ENCODE measurements around the gene NECAP2. TPM values are rescaled to one million over a fixed set of nuclear protein-coding genes. Genes with fewer than 3 reads are reported as not detected.
"Not testable (repeated sequence)": the region's sequence is repeated elsewhere in the genome, so short reads cannot be mapped to it uniquely, and the experiment has no call there.

Gene NECAP2
- total RNA-seq, 1 experiment from 2014 or later: 30.8 TPM

DNA sequence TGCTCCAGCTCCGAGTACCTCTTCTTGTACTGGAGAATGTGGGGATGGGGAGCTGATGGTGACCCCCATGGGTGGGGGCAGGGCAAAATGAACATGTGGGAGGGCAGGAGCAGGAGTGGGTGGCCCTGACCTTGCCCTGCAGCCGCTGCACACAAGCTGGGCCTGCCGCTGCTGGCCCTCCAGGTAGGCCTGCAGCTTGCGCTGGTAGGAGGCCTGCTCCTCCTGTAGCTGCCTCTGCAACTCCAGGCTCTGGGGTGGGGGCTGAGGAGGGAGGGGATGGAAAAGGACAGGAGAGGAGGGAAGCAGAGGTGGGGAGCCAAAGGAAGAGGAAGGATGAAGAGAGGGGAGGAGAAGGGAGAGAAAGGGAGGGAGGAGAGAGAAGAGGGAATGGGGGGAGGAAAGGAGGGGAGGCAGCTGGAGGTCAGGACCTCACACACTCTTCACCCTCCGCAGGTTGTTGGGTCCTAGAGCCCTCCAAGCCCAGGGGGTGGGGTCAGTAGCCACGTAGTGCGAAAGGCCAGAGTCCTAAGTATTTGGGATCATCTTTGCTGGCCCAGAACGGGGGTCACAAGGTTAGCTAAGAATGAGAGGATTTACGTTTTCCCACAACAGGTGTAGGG is 50.6 kb downstream of the NECAP2 start:
- no peak for DNase-seq (ENCODE audit: extremely low read depth, low read depth)

DNA sequence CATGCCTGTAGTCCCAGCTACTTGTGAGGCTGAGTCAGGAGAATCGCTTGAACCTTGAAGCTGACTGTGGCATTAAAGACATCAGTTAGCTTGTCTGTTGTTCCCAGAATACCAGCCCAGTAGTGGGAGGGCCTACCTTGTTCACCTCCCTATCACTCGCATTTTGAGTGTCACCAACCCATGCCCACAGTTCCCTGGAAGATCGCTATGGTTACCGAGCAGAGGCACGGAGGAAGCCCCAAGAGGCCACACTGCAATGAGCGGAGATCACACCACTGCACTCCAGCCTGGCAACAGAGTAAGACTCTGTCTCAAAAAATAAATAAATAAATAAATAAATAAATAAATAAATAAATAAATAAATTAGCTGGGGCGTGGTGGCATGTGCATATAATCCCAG is 52.4 kb downstream of the NECAP2 start:
- not testable (repeated sequence) for DNase-seq (ENCODE audit: extremely low read depth, low read depth)

DNA sequence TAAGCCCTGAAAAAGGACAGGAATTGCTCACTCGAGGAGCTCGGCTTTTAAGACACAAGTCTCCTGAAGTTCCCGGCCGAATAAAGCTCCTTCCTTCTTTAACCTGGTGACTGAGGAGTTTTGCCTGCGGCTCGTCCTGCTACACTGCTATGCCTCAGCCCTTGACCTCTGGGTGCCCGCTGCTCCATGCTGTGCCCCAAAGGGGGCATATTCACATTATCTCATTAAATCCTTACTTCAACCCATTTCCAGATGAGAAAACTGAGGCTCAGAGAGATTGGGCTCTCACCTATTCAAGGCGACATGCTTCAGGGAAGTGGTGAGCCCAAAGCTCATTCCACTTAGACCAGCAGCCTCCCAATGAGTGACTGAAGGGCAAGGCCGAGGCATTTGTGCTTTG is 53.2 kb downstream of the NECAP2 start:
- not testable (repeated sequence) for DNase-seq (ENCODE audit: extremely low read depth, low read depth)

DNA sequence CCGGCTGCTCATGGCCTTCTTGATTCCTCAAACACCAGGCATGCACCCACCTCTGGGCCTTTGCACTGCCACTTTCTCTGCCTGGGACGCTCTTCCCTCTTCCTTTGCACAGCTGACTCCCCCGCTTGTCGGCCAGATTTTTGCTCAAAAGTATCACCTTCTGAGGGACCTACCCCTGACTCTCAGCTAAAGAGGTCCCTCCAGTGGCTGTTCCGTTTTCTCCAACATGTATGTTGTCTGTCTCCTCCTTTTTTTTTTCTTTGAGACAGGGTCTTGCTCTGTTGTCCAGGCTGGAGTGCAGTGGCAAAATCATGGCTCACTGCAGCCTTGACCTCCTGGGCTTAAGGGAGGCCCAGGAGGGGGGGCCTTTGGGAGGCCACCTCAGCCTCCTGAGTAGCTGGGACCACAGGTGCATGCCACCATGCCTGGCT is 57.0 kb downstream of the NECAP2 start:
- not testable (repeated sequence) for DNase-seq (ENCODE audit: extremely low read depth, low read depth)

DNA sequence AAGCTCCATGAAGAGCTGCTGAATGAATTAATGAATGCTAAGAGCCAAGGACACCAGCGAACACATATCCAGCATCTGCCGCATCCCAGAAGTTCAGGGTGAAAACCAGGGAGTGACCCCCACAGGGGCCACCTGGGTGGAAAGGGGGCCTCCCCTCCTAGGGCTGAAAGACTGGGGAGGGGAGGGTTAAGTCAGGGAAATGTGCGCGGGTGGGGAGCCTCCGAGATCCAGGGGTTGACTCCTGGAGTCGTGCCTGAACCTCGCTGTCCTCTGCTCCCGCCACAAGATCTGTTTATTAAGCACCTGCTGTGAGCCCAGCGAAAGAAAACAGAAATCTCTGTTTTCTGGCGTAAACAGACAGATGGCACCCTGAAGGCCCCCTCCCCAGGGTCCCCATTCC is 57.5 kb downstream of the NECAP2 start:
- not testable (repeated sequence) for DNase-seq (ENCODE audit: extremely low read depth, low read depth)

DNA sequence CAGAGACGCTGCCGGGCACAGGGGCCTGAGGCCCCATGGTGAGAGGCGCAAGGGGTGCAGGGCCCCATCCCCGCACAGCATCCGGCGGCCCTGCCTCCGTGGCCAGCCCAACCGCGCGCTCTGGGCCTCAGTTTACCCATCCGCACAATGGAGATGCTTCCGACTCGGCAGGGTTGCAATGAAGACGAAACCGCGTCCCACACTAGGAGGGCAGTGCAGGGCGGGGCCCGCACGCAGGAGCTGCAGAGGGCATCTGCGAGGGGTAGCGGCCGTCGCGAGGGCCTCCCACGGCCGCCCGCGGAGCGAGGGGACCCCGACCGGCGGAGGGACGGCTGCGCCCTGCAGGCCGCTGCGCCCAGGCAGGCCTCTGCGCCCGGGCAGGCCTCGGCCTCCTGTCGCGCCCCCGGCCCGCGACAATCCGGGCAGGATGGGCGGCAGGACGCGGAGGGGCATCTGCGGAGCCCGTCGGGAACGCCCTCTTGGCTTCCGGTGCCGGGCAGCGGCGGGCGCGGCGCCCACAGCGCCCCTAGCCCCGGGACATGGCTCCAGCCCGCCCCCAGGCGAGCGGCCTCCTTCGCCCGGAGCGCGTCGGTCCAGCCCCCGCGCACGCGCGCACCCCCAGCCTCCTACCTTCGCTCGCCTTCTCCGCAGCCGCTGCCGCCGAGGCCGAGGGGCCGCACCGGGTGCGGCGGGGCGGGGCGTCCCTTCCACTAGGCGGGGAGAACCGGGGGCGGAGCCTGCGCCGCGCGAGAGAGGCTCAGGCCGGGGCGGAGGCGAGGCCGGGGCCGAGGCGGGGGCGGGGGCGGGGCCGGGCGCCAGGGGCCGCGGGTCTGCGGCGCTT is 58.3 kb downstream of the NECAP2 start:
- peak; percentile 71 for DNase-seq (ENCODE audit: extremely low read depth, low read depth)

DNA sequence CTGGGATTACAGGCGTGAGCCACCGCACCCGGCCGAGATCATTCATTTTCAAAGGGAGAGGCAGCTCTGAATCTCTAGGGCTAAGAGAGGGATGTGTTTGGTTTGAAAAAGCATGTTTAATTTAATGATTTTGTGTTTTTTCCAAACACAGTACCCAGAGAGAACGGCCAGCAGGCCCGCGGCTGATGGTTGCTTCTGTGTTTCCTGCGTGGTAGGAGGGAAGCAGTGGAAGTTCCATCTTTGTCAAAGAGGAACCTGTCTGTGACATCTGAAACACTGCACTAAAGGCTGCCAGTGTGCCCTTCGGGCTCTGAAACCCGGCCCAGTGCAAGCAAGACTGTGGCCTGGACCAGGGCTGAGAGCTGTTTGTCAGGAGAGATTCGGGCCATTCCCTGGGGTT is 59.9 kb downstream of the NECAP2 start:
- not testable (repeated sequence) for DNase-seq (ENCODE audit: extremely low read depth, low read depth)

DNA sequence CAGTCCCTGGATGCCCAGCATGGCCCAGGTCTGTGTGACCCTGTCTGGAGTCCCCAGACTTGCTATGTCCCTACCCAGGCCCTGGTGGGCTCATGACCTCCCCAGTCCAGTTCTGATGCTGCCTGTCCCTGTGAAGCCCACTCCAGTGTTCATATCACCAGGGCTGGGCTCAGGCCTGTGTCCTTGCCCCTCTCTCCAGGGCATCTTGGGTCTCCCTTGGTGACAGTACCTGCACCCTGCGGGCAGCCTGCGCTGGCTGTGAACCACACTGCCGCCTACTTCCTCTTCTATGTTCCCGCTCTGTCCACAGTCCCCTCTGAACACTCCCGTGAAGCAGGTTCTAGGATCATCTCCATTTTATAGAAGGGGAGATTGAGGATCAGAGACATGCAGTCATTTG is 60.5 kb downstream of the NECAP2 start:
- not testable (repeated sequence) for DNase-seq (ENCODE audit: extremely low read depth, low read depth)

DNA sequence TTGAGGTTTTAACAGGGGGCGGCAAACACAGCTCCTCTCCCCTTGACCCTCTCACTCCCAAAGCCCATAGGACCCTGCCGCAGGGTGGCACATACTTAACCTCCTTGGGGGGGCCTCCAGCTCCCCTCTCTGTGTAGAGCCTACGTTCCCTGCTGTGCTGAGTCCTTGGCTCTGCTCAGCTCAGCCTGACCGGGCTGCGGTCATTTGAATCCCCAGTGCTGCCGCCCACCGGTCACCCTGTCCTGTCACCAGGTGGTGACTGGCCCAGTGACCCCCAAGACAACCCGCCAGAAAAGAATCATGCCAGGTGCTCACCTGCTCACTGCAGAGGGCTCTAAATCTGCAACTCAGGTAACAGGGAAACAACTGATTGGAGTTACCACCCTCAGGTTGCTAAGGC is 60.9 kb downstream of the NECAP2 start:
- DNase-seq (ENCODE audit: extremely low read depth, low read depth): not testable (repeated sequence)

DNA sequence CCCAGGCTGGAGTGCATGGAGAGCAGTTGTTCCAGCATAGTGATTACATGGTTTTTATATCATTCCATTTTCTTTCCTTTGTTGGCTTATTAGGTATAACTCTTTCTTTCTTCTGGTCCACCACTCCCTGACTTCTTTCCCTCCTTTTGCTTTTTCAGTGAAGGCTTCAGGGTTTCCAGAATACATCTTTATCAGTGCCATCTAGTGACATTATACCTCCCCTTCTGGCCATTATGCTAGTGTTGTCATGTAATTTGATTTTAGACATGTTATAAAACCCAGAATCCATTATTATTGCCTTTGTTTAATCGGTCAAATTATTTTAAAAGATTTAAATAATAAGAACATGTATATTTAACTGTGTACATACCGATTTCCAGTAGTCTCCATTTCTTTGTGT is 63.0 kb downstream of the NECAP2 start:
- no peak for DNase-seq (ENCODE audit: extremely low read depth, low read depth)

DNA sequence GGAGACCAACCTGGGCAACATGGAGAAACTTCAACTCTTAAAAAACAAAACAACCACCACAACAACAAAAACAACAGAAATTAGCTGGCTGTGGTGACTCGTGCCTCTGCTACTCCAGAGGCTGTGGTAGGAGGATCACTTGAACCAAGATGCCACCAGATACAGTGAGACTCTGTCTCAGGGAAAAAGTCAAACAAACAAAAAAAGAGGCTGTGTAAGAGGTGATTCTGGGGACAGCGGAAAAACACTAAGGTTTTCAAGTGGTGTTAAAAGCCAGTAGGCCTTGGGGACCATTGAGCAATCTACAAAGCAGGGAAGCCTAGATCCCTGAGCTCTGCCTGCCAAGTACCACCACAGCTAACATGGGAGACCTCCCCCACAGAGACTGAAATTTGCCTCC is 65.3 kb downstream of the NECAP2 start:
- DNase-seq (ENCODE audit: extremely low read depth, low read depth): not testable (repeated sequence)

DNA sequence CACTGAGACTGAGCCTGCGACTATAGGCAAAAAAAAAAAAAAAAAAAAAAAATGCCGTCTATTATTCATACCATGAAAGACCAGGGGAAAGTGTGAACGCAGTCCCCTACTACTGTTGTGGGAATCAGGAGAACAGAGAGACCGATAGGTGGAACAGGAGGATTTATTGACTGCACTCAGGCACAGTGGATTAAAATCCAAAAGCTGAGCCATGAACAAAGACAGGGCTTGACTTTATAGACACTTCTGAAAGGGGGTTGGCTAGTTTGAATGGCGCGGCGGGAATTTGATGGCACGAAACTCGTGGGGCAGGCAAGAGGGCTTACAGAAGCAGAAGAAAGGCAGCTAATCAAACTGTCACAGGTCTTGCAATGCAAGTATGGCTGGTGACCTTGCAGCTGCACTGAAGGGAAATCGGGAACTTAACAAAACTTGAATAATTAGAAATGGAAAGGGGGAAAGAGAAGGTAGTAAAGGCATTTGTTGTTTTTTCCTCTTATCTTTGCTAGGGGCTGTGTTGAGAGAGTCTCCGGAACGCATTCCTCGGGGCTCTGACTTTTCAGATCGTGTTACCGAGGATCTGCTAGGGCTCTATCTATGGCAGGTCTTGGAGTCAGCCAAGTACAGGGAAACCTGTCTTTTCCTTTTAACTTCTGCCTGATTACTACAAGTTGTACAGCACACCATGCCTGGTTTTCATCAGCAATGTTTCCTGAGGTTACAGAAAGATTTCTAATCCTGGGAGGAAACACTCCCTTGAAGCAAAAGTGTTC is 66.0 kb downstream of the NECAP2 start:
- not testable (repeated sequence) for DNase-seq (ENCODE audit: extremely low read depth, low read depth)

DNA sequence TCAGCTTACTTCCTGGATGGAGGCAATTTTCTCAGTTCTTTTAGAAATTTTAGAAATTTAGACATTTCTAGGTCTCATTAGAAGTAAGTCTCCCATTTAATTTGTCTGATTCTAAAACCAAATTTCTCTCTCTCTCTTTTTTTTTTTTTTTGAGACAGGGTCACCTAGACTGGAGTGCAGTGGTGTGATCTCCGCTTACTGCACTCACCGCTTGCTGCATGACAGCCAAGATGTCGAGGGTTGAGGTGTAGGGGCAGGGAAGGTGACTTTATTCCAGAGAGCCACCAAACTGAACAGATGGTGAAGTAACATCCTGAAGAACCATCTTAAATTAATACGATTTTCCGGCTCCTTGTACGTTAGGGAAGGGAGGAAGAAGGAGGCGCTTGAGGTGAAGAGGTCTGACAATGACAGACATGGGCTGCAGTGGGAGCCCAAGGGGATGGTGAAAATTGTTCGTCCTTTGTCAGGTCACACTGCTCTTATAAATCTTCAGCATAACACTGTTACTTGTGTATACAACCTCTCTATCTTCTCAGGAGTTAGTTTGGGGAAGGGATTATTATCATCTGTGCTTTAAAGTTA is 68.4 kb downstream of the NECAP2 start:
- not testable (repeated sequence) for DNase-seq (ENCODE audit: extremely low read depth, low read depth)

Other genes with a start within 250 kb of the NECAP2 start
- 6.1 and 6.3 TPM in 2 replicates for gene ARHGEF19, start 228.1 kb upstream of the NECAP2 start, total RNA-seq (2014; rRNA removed; shearing (Covaris generic))
- 3.9 and 4.0 TPM in 2 replicates for gene CPLANE2, start 203.5 kb upstream of the NECAP2 start, total RNA-seq (2014; rRNA removed; shearing (Covaris generic))
- 13.3 and 19.9 TPM in 2 replicates for gene FBXO42, start 88.2 kb upstream of the NECAP2 start, total RNA-seq (2014; rRNA removed; shearing (Covaris generic))
- gene SZRD1, start 73.5 kb upstream of the NECAP2 start, total RNA-seq (2014; rRNA removed; shearing (Covaris generic)): 49.0 and 51.4 TPM in 2 replicates
- gene SPATA21, start 3.3 kb upstream of the NECAP2 start, total RNA-seq (2014; rRNA removed; shearing (Covaris generic)): not detected in 2 replicates
- gene RNU1-1, start 73.6 kb downstream of the NECAP2 start, total RNA-seq (2014; rRNA removed; shearing (Covaris generic)): under 0.01 TPM in 2 replicates
- 8.7 and 12.9 TPM in 2 replicates for gene NBPF1, start 172.8 kb downstream of the NECAP2 start, total RNA-seq (2014; rRNA removed; shearing (Covaris generic))
- gene RNU1-3, start 226.2 kb downstream of the NECAP2 start, total RNA-seq (2014; rRNA removed; shearing (Covaris generic)): under 0.01 TPM in 2 replicates